ENCODE results near the gene FMN1.

The FMN1 gene

GRCh38 chr15:32716216-32716914 lies 478.1 kb downstream of the FMN1 start:
- no peak for DNase-seq
